Left colon (tissue), 2 donors: ENCODE measurements around the gene MAST4. TPM values are rescaled to one million over a fixed set of nuclear protein-coding genes. Genes with fewer than 3 reads are reported as not detected.

ENCODE experiments used
- ATAC-seq: fragments of 200-7000 bp; cut with Tn5 transposase; one replicate; pipeline ENCODE4 v1.9.1; 2020; ENCODE audit warnings: mild to moderate bottlenecking, moderate library complexity
- DNase-seq, 2 donors: peaks; one replicate each; pipeline ENCODE4 v3.0.0-alpha.2; 2020
- intact Hi-C, 2 donors: fragments of 100-400 bp; cut with DNase I in 1 of 2; cut with micrococcal nuclease in 1 of 2; formaldehyde crosslinking; loops; one replicate each; pipeline versions ENCODE4 v1.11.2 to v1.14.0; 2022; cut with DNase I, micrococcal nuclease
- total RNA-seq, 2 donors: library from RNA; stranded (reverse); fragmentation: NEBNext Ultra II Directional; extraction: Animal tissue kit (Norgen Biotek cat#: 25700); gene quantifications; one replicate each; pipeline ENCODE4 v1.2.1, GENCODE V29; 2021
- donor health status: DM: no; HTN: no; CAD: no.
- donor health status: DM: yes; HTN: yes; CAD: no.

The MAST4 gene
- total RNA-seq, 2 donors from 2014 or later = 12.8 to 20.5 TPM

GRCh38 chr5:66982056-66982387 lies 385.8 kb downstream of the MAST4 start:
- no peak for DNase-seq
- peak; percentile 70 for ATAC-seq
- intact Hi-C loops = no loop called here

GRCh38 chr5:66982470-66982869 lies 386.3 kb downstream of the MAST4 start:
- DNase-seq (no peak), ATAC-seq (no peak)
- intact Hi-C loops = no loop called here

- ATAC-seq (peak; percentile 65), DNase-seq (no peak)
- intact Hi-C loops = no loop called here
Observed at GRCh38 chr5:66985417-66985816, 389.2 kb downstream of the MAST4 start.

GRCh38 chr5:66986009-66986408 lies 389.8 kb downstream of the MAST4 start:
- intact Hi-C loops = no loop called here

GRCh38 chr5:66986534-66986933 lies 390.3 kb downstream of the MAST4 start:
- intact Hi-C loops = no loop called here
- DNase-seq (no peak), ATAC-seq (no peak)

More at GRCh38 chr5:66986009-66986408, 389.8 kb downstream of the MAST4 start:
- DNase-seq (peak; percentile 36 to 51), ATAC-seq (peak; percentile 55)

GRCh38 chr5:66987126-66987525 lies 390.9 kb downstream of the MAST4 start:
- intact Hi-C loops = no loop called here
- ATAC-seq = no peak
- DNase-seq = no peak

GRCh38 chr5:66987540-66987939 lies 391.3 kb downstream of the MAST4 start:
- DNase-seq (no peak), ATAC-seq (no peak)
- intact Hi-C loops = no loop called here

- no peak for ATAC-seq
- intact Hi-C loops = no loop called here
- no peak for DNase-seq
Observed at GRCh38 chr5:66987949-66988838, 392.0 kb downstream of the MAST4 start.

- ATAC-seq (no peak), DNase-seq (no peak)
- intact Hi-C loops = no loop called here
Observed at GRCh38 chr5:66989286-66989685, 393.1 kb downstream of the MAST4 start.

GRCh38 chr5:66989781-66990180 lies 393.6 kb downstream of the MAST4 start:
- no peak for DNase-seq
- intact Hi-C loops = loop anchor here in 1 of 2 donors (10.0 kb wide), 1 partner anchor 155 kb away; no protein-coding TSS in a partner anchor
- ATAC-seq = no peak

GRCh38 chr5:66991746-66992145 lies 395.6 kb downstream of the MAST4 start:
- intact Hi-C loops = loop anchor here in 1 of 2 donors (10.0 kb wide), 1 partner anchor 153 kb away; no protein-coding TSS in a partner anchor
- no peak for DNase-seq

GRCh38 chr5:66992547-66992946 lies 396.4 kb downstream of the MAST4 start:
- ATAC-seq (no peak), DNase-seq (no peak)
- intact Hi-C loops = loop anchor here in 1 of 2 donors (10.0 kb wide), 1 partner anchor 152 kb away; no protein-coding TSS in a partner anchor

More at GRCh38 chr5:66991746-66992145, 395.6 kb downstream of the MAST4 start:
- no peak for ATAC-seq

GRCh38 chr5:66993448-66993847 lies 397.3 kb downstream of the MAST4 start:
- intact Hi-C loops = loop anchor here in 1 of 2 donors (10.0 kb wide), 1 partner anchor 151 kb away; no protein-coding TSS in a partner anchor
- no peak for DNase-seq
- peak; percentile 65 for ATAC-seq

GRCh38 chr5:66993882-66994281 lies 397.7 kb downstream of the MAST4 start:
- DNase-seq (no peak), ATAC-seq (peak; percentile 37)
- intact Hi-C loops = loop anchor here in 1 of 2 donors (10.0 kb wide), 1 partner anchor 151 kb away; no protein-coding TSS in a partner anchor

GRCh38 chr5:66994790-66995189 lies 398.6 kb downstream of the MAST4 start:
- intact Hi-C loops = loop anchor here in 1 of 2 donors (10.0 kb wide), 1 partner anchor 150 kb away; no protein-coding TSS in a partner anchor
- no peak for DNase-seq

GRCh38 chr5:67000794-67001475 lies 404.7 kb downstream of the MAST4 start:
- intact Hi-C loops = loop anchor here in 1 of 2 donors (10.0 kb wide), 1 partner anchor 94 kb away; no protein-coding TSS in a partner anchor
- DNase-seq = no peak
- ATAC-seq = no peak

More at GRCh38 chr5:66994790-66995189, 398.6 kb downstream of the MAST4 start:
- no peak for ATAC-seq

- intact Hi-C loops = loop anchor here in 1 of 2 donors (10.0 kb wide), 1 partner anchor 92 kb away; no protein-coding TSS in a partner anchor
- DNase-seq (no peak), ATAC-seq (no peak)
Observed at GRCh38 chr5:67002832-67003684, 406.9 kb downstream of the MAST4 start.

GRCh38 chr5:67003685-67003934 lies 407.4 kb downstream of the MAST4 start:
- ATAC-seq = no peak
- DNase-seq = no peak
- intact Hi-C loops = loop anchor here in 1 of 2 donors (10.0 kb wide), 1 partner anchor 91 kb away; no protein-coding TSS in a partner anchor
